Osteocyte (in vitro differentiated cells): ENCODE results near the gene UBE2Q2. TPM values are rescaled to one million over a fixed set of nuclear protein-coding genes. Genes with fewer than 3 reads are reported as not detected.
"Not testable (repeated sequence)": the region's sequence is repeated elsewhere in the genome, so short reads cannot be mapped to it uniquely, and the experiment has no call there.

Experiments used
- DNase-seq: peaks from one replicate; pipeline ENCODE4 v3.0.0; 2021; ENCODE audit warnings: mixed read lengths; ENCODE audit not compliant: unreplicated experiment; ENCODE audit errors: extremely low spot score
- H3K27ac Mint-ChIP-seq: one replicate; pipeline ENCODE4 v1.8.0; 2021; ENCODE audit warnings: mild to moderate bottlenecking, mixed read lengths; ENCODE audit not compliant: unreplicated experiment
- H3K27me3 Mint-ChIP-seq: one replicate; pipeline ENCODE4 v1.8.0; 2021; ENCODE audit warnings: mixed read lengths; ENCODE audit not compliant: unreplicated experiment
- H3K36me3 Mint-ChIP-seq: one replicate; pipeline ENCODE4 v1.8.0; 2021; ENCODE audit warnings: mixed read lengths; ENCODE audit not compliant: unreplicated experiment
- H3K4me1 Mint-ChIP-seq: one replicate; pipeline ENCODE4 v1.8.0; 2021; ENCODE audit warnings: mixed read lengths; ENCODE audit not compliant: unreplicated experiment
- H3K4me3 Mint-ChIP-seq: one replicate; pipeline ENCODE4 v1.8.0; 2021; ENCODE audit warnings: mild to moderate bottlenecking, moderate library complexity, mixed read lengths; ENCODE audit not compliant: unreplicated experiment
- H3K9me3 Mint-ChIP-seq: one replicate; pipeline ENCODE4 v1.8.0; 2021; ENCODE audit warnings: mixed read lengths; ENCODE audit not compliant: unreplicated experiment
- total RNA-seq: library from RNA; stranded (reverse); gene quantifications from 2 replicates; pipeline ENCODE4 v1.2.1, GENCODE V29; 2021
- TF ChIP-seq, protein P1 (sequence below): fragments of 200-600 bp; sonication (generic); IDR thresholded peaks from 2 replicates; pipeline ENCODE4 v1.5.0; 2021; ENCODE audit warnings: antibody characterized with exemption, mild to moderate bottlenecking, moderate library complexity

The UBE2Q2 gene
- total RNA-seq, 1 donor from 2014 or later, result 43.2 TPM

DNA sequence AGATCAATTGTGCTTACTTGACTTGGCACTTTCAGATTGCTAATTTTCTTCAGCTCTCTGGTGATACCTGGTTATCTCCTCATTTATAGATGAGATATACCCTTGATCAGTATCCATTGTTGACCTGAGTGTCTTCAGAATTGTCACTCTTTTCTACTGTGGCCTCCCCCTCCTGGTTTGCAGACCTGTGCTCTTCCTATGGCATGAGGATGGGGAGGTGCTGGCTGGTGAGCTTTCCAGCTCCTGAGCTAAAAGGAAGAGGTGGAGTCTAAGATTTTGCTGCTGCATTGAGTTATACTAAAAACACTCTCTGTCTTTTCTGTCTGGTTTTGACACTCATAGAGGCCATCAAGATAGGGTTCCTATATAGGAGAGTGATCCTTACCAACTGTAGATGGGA is 23.7 kb downstream of the UBE2Q2 start:
- no peak for DNase-seq
- Mint-ChIP-seq H3K36me3 (peaks cover 25% of the 10 kb centered on the region), H3K9me3 (no peaks in the 10 kb centered on the region), H3K4me3 (no peak overlapping the region), H3K4me1 (peaks cover 13% of the 10 kb centered on the region), H3K27me3 (no peaks in the 10 kb centered on the region), H3K27ac (no peak overlapping the region)
- TF ChIP-seq, protein P1, sequence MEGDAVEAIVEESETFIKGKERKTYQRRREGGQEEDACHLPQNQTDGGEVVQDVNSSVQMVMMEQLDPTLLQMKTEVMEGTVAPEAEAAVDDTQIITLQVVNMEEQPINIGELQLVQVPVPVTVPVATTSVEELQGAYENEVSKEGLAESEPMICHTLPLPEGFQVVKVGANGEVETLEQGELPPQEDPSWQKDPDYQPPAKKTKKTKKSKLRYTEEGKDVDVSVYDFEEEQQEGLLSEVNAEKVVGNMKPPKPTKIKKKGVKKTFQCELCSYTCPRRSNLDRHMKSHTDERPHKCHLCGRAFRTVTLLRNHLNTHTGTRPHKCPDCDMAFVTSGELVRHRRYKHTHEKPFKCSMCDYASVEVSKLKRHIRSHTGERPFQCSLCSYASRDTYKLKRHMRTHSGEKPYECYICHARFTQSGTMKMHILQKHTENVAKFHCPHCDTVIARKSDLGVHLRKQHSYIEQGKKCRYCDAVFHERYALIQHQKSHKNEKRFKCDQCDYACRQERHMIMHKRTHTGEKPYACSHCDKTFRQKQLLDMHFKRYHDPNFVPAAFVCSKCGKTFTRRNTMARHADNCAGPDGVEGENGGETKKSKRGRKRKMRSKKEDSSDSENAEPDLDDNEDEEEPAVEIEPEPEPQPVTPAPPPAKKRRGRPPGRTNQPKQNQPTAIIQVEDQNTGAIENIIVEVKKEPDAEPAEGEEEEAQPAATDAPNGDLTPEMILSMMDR, result no peak

DNA sequence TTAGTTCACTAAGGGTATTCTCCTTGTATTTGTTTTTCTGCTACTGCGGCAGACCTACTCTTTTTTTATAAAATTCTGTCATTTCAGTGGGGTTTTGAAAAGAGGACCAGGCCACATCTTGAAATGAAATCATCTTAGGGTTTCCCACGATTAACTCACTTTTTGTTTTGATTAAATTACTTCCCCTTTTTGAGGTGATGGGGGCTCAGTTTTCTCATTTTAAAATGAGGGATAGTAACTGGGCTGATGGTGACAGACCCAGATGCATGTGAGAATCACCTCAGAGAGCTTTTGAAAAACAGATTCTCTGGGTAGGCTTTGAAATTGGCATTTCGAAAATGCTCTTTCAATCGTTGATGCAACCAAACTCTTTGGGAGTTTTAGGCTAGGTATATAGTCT is 24.2 kb downstream of the UBE2Q2 start:
- Mint-ChIP-seq H3K4me1 (peaks cover 13% of the 10 kb centered on the region), H3K9me3 (no peaks in the 10 kb centered on the region), H3K27ac (no peak overlapping the region), H3K27me3 (no peaks in the 10 kb centered on the region), H3K36me3 (peaks cover 27% of the 10 kb centered on the region), H3K4me3 (no peak overlapping the region)
- DNase-seq, result no peak
- TF ChIP-seq, protein P1, result no peak

DNA sequence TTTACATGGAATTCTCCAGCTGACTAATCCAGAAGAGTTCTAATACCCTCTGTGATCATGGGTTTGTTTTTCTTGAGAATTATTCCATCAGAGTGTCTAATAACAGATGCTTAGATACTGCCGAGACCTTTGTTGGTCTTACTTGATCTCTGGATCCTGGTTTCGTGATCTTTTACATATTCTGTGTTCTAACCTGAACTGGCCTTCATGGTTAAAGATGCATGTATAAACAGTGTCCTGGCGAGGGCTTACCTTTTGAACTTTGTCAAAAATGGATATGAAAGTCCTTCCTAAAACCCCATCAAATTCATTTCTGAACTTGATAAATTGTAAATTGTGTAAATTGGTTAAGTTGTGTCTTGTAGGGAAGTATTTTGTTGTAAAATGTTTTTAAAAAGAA is 24.8 kb downstream of the UBE2Q2 start:
- peaks cover 28% of the 10 kb centered on the region for H3K36me3 Mint-ChIP-seq

DNA sequence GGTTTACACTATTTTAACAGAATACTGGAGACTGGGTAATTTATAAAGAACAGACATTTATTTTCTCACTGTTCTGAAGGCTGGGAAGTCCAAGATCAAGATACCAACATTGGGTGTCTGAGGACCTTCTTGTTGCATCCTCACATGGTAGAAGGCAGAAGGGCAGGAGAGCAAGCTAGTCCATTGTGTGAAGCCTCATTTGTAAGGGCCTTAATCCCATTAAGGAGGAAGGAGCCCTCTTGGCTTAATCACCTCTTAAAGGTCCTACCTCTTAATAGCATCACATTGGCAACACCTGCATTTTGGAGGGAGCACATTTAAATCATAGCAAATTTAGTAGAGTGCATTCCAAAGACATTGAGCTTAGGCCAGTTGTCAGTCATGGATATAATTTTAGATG is 26.2 kb downstream of the UBE2Q2 start:
- Mint-ChIP-seq H3K27me3 (no peaks in the 10 kb centered on the region), H3K9me3 (no peaks in the 10 kb centered on the region), H3K36me3 (peaks cover 36% of the 10 kb centered on the region), H3K4me3 (no peak overlapping the region), H3K27ac (no peak overlapping the region), H3K4me1 (peaks cover 6% of the 10 kb centered on the region)
- TF ChIP-seq, protein P1, result no peak
- DNase-seq, result no peak

More for the DNA sequence above, 24.8 kb downstream of the UBE2Q2 start:
- Mint-ChIP-seq H3K27me3 (no peaks in the 10 kb centered on the region), H3K4me3 (no peak overlapping the region), H3K4me1 (peaks cover 12% of the 10 kb centered on the region), H3K27ac (no peak overlapping the region), H3K9me3 (no peaks in the 10 kb centered on the region)
- DNase-seq, result no peak
- TF ChIP-seq, protein P1, result no peak

DNA sequence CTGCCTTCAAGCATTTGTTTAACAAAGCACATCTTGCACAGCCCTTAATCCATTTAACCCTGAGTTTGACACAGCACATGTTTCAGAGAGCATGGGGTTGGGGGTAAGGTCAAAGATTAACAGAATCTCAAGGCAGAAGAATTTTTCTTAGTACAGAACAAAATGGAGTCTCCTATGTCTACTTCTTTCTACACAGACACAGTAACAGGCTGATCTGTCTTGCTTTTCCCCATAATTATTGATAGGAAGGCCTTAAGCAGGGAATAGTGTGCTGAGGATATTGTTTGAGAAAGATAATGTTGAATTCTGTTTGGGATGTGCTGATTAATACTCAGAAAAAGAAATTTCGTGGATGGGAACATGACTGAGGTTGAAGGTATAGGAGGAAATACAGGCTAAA is 28.3 kb downstream of the UBE2Q2 start:
- H3K27me3 Mint-ChIP-seq, H3K4me1 Mint-ChIP-seq: not testable (repeated sequence)

DNA sequence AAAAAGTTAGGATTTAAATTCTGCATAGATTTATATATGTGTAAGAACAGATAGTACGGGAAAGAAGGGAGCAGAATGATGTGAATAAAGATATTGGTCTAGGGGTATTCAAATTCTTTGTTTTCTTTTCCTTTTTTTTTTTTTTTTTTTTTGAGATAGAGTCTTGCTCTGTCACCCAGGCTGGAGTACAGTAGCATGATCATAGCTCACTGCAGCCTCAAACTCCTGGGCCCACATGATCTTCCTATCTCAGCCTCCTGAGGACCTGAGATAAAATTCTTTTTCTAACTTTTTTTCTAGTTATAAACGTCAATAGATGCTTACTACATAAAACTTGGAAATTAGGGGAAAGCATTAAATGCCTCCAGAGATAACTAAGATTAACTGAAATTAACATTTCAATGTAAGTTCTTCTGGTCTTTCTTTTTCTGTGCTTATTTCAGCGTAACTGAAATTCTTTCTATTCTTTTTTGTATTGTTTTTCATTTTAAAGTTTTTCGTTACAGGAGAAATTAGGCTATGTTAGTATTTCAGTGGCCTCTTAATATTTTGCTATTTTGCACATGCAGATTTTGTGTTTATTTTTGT is 29.2 kb downstream of the UBE2Q2 start:
- no peak for DNase-seq
- H3K9me3 Mint-ChIP-seq, result no peaks in the 10 kb centered on the region
- TF ChIP-seq, protein P1, result no peak
- no peaks in the 10 kb centered on the region for H3K27me3 Mint-ChIP-seq
- no peak overlapping the region for H3K27ac Mint-ChIP-seq
- no peak overlapping the region for H3K4me3 Mint-ChIP-seq
- H3K36me3 Mint-ChIP-seq, result peaks cover 44% of the 10 kb centered on the region
- H3K4me1 Mint-ChIP-seq, result no peaks in the 10 kb centered on the region

More for the DNA sequence above, 28.3 kb downstream of the UBE2Q2 start:
- not testable (repeated sequence) for H3K4me3 Mint-ChIP-seq, H3K9me3 Mint-ChIP-seq, DNase-seq, H3K27ac Mint-ChIP-seq
- H3K36me3 Mint-ChIP-seq, result peaks cover 46% of the 10 kb centered on the region
